ENCODE data around the gene VIPR2.

Gene VIPR2

DNA sequence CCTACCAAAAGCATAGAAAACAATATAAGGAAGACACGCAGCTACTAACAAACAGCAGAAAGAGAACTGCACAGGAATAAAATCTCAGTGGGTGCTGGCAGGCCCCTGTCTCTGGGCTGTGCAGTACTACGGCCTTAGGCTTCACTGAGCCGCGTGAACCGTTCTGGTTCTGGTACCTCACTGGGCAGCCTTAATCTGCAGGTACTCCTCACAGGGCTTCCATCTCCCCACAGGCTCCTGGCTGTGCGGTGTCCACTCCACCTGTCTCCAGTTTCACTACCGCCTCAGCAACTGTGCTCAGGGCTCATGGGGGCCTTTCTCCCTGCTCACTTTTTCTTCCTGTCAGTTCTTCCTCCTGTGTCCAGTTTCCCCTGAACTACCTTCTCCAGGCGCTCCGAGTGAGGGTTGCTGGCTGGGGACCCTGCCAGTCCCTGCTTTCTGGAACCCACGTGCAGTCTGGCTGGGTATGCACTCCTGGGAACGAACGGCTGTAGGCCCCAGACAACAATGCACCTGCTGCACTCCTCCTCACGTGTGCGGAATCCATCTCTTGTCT is 75.7 kb downstream of the VIPR2 start:
- no peak for DNase-seq (ENCODE audit: low read depth in 2 of 2)

DNA sequence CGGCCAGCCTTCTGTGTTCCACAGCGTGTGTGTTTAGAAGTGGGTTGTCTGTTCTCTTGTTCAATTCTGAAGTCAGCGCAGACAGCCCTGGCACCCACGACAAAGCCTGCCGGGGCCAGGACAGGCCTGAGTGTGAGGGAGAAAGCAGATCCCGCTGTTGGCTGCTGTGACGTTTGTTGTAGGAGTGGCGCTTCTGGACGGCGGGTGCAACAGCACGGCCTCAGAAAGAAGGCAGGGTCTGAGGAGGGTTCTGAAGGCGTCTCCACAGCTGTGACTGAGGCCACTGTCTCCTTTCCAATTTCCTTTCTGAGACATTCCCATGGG is 76.2 kb downstream of the VIPR2 start:
- DNase-seq (ENCODE audit: low read depth in 2 of 2) = no peak

DNA sequence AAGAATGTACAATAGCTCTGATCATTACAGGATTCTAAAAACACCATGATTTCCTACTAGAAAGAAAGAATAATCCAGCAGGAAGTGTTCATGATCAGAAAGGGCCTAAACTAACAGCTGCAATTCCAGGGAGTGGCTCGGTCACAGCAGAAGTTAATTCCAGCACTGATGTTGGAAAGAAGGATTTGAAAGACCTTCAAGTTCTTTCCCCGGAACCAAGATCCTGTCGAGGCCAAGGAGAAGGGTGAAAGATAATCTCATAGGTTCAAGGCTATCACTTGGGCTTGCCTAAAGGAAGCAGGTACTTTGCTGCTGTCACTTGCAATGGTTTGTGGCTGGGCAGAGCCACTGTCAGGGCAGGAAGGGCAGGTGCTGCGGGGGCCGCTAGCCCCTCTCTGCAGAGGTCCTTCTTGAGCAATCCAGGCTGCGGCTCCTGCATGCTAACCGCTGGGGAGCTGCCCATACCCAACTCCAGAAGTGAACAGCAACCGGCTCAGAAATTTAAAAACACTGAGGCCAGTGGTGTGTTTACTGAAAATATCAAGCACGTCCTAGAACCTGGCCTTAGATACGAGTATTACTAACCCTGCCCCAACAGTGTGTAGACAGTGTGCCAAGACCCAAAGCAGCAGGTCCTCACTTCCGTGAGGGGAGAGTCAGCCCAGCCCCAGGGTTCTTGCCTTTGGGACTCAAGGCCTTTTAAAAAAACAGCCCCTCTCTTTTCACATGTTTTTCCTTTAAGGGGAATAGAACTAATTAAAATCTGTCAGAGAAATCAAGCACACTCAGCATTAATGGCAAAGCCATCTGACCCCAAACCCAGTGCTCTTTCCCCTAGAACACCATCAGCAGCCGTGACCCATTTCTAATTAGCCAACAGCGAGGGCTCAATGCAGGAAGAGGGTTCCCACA is 76.8 kb downstream of the VIPR2 start:
- DNase-seq (ENCODE audit: low read depth in 2 of 2) = no peak

DNA sequence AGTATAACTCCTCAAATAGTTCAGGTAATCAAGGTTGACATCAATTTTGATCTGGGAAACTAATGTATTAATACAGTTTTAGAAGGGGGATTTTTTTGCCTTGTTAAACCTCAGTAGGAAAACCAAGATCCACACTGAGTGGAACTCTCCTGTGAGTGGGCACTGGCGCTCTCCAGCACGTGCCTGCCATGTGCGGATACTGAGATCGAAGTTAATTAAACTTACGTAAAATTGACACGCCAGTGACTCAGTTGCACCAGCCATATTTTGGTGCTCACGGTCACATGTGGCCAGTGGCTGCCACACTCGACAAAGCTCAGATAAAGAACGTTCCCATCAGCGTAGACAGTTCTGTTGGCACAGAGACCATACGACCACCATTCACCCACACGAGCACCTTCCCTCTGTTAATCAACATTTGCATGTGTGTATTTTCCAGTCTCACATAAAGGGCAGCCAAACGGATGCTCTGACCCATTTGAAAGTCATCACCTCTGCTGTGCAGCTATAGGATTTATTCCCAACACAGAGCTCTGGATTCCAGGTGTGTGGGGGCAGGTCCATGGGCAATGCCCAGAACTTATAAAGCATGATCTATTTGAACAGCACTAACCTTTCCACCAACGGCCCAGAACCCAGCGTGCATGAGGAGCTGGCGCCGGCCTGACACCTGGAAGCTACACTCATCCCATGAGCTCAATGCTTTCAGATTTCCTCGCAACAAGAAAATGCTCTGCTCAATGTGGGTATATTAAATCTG is 77.7 kb downstream of the VIPR2 start:
- no peak for DNase-seq (ENCODE audit: low read depth in 2 of 2)

DNA sequence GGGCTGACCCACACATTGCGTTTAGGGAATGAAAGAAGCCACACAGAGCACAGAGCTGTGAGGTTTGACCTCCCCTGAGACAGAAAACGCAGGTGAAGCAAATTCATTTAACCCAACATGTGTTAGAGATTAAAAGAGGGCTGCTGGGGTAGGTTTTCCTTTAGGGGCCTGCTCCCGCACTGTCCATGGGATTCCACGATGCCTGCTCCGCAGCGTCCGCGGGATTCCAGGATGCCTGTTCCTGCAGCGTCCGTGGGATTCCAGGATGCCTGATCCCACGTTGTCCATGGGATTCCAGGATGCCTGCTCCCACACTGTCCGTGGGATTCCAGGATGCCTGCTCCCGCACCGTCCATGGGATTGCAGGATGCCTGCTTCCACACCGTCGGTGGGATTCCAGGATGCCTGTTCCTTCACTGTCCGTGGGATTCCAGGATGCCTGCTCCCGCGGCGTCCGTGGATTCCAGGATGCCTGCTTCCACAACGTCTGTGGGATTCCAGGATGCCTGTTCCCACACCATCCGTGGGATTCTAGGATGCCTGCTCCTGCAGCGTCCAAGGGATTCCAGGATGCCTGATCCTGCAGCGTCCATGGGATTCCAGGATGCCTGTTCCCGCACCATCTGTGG is 78.7 kb downstream of the VIPR2 start:
- no peak for DNase-seq (ENCODE audit: low read depth in 2 of 2)

DNA sequence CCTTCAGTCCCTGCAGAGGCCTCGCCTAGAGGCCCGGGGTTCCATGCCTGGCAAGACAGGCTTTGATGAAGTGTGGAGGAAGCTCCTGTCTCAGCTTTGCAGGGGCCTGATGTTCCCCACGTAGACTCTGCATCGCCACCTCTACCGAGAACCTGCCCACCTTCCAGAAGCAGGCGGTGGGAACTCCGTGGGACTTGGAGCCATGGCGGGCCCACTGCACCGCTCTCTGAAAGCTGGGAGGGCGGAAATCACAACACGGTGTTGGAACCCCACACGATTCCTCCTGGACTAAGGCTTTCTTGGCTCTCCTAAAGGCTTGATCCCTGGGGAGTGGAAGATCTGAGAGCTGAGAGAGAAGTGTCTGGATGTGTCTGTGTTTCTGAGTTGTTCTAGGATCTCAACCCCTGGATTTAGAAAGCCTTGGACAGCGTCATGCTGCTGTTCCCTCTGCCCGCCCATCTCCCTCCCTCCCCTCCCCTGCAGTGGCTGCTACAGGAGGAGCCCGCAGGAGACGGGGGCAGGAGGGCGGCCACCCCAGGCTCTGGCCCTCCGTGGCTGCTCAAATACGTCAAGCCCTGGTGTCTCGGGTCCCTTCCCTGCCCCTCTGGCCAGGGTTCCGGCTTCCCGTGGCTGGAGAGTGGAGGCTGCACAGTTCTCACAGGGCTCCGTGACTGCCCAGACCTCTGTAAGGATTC is 79.7 kb downstream of the VIPR2 start:
- no peak for DNase-seq (ENCODE audit: low read depth in 2 of 2)

DNA sequence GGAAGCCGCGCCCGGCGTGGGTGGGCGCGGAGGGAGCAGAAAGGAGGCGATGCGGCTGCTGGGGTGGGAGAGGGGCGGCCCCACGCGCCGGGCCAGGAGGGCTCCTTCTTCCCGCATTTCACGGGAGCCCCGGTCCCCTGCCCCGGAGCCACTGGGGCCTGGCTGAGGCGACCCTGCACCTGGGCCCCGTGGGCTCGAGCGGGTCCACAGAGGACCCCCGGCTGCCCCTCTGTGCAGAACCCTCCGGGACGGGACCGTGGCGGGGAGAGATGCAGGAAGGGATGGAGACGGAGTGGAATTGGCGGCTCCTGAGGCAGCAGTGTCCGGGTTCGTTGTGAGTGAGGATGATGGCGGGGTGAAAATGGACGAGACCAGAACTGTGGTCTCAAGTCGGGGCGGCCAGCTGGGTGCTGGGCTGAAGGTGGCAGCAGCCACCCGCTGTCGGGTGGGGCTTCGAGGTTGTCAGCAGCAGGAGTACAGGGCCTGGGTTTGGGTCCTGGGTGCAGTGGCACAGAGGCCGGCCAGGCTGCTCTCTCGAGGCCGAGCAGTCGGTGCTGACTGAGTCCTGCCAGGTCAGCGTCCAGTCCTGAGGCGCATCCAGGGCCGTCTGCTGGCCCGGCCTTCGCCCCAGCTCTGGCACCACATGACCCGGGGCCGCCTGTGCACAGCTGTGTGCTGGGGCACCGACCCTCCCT is 80.4 kb downstream of the VIPR2 start:
- DNase-seq (ENCODE audit: low read depth in 2 of 2) = no peak

DNA sequence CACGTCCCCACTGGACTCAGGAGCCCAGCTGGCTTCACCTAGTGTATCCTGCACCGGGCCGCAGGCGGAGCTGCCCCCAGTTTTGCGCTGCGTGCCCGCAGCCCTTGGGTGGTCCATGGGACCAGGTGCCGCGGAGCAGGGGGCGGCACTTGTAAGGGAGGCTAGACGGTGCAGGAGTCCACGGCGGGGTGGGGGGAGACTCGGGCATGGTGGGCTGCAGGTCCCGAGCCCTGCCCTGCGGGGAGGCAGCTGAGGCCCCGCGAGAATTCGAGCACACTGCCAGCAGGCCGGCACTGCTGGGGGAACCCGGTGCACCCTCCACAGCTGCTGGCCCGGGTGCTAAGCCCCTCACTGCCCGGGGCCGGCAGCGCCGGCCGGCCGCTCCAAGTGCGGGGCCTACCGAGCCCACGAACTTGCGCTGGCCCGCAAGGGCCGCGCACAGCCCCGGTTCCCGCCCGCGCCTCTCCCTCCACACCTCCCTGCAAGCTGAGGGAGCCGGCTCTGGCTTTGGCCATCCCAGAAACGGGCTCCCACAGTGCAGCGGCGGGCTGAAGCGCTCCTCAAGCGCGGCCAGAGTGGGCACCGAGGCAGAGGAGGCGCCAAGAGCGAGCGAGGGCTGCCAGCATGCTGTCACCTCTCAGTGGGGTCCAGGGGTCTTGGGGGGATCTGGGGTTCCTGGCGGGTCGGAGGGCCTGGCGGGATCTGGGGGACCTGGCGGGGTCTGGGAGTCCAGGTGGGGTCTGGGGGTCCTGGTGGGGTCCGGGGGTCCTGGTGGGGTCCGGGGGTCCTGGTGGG is 81.4 kb downstream of the VIPR2 start:
- no peak for DNase-seq (ENCODE audit: low read depth in 2 of 2)

DNA sequence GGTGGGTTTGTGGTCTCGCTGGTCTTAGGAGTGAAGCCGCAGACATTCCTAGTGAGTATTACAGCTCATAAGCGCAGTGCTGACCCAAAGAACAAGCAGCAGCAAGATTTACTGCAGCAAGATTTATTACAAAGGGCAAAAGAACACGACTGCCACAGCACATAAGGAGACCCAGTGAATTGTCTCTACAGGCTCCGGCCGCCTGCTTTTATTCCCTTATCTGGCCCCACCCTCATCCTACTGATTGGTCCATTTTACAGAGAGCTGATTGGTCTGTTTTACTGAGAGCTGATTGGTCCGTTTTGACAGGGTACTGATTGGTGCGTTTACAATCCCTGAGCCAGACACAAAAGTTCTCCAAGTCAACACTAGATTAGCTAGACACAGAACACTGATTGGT is 82.1 kb downstream of the VIPR2 start:
- DNase-seq (ENCODE audit: low read depth in 2 of 2) = no peak

- no peak for DNase-seq (ENCODE audit: low read depth in 2 of 2)
Observed at GRCh38 chr7:159061674-159062212, 82.9 kb downstream of the VIPR2 start.

DNA sequence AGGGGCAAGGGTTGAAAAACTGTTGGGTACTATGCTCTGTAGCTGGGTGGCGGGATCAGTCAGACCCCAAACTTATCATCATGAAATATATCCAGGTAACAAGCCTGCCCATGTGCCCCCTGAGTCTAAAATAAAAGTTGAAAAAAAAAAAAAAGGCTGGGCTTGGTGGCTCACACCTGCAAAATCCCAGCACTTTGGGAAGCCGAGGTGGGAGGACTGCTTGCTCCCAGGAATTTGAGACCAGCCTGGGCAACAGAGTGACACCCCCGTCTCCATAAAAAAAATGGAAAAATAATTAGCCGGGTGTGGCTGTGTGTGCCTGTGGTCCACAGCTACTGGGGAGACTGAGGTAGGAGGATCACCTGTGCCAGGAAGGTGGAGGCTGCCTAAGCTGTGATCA is 83.5 kb downstream of the VIPR2 start:
- no peak for DNase-seq (ENCODE audit: low read depth in 2 of 2)

DNA sequence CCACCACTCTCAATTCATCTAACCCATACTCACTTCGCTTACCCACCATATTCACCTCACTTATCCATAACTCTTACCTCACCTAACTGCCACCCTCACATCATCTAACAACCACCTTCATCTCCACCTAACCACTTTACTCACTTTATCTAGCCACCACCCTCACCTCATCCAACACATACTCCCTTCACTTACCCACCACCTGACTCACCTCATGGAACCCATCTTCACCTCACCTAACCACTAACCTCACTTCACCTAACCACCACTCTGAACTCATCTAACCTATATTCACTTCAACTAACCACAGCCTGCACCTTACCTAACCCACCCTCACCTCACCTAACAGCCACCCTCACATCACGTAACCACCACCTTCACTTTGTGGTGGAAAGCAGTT is 84.2 kb downstream of the VIPR2 start:
- DNase-seq (ENCODE audit: low read depth in 2 of 2) = no peak

DNA sequence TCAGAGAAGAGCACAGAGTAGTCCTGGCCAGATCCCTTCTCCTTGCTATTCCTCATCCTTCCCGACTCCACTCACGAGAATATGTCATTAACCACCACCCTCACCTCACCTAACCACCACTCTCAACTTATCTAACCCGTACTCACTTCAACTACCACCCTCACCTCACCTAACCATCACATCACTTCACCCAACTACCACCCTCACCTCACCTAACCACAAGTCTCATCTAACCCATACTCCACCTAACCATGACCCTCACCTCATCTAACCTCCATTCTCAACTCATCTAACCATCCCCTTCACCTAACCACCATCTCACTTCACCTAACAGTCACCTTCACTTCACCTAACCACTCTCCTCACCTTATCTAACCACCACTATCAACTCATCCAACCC is 85.0 kb downstream of the VIPR2 start:
- DNase-seq (ENCODE audit: low read depth in 2 of 2) = no peak

DNA sequence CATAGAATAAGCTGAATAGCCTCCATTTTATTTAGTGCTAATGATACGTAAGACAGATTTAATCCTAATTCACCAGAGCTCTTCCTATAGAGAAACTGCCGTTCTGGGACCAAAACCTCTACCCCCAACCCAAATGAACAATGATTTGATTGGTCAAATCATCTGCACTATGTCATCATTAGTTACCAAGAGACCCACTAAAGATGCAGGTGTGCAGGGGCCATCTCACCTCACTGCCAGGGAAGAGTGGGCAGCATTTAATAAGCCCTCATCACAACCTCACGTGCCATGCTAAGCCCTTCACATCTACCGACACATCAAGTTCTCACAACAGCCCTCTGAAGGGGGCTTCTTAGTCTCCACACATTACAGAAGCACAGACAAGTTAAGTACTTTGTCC is 87.0 kb downstream of the VIPR2 start:
- DNase-seq (ENCODE audit: low read depth in 2 of 2) = no peak

DNA sequence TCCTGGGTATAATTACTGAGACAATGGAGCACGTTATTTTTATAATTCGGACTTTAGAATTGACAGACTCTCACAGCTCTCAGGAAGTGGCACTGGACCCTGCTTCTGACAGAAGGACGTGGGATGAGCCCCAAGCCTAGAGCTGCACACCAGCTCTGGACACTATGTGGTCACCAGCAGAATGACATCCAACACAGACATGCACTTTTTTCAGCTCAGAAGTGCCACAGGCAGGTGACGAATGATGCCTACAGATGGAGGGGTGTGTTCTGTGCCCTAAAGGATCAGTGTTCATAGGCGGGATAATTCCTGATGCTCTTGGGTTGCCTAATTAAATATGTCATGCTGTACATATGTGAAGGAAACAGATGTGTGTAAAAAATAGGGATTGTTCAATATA is 87.9 kb downstream of the VIPR2 start:
- no peak for DNase-seq (ENCODE audit: low read depth in 2 of 2)

DNA sequence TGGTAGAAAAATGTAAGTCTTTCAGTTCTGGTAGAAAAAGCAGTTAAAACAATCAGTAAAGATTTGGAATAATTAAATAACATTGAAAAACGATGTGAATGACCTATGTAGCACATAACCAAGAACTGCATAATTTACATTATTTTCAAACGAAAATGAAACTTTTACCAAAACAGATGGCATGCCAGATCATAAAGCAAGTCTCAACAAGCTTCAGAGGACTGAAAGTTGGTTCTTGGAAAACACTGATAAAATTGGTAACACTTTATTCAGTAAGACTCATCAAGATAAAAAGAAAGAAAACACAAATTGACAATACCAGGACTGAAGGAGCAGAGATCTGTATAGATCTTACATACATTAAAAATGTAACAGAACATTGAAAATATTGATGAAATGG is 92.8 kb downstream of the VIPR2 start:
- DNase-seq (ENCODE audit: low read depth in 2 of 2) = no peak

DNA sequence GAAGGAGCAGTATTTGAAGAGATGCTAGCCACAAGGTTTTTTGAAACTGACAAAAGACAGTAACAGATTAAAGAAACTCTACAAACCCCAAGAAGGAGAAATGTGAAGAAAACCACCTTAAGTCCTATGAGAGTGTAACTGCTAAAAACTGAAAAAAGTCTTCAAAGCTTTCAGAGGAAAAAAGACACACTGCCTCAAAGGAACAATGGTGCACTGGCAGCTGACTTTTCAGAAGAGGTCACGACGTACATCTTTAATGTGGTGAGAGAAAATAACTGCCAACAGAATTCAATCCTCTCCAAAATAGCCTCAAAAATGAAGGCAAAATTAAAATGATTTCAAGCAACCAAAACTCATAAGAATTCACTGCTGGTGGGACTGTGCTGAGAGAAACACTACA is 94.0 kb downstream of the VIPR2 start:
- DNase-seq (ENCODE audit: low read depth in 2 of 2) = no peak

DNA sequence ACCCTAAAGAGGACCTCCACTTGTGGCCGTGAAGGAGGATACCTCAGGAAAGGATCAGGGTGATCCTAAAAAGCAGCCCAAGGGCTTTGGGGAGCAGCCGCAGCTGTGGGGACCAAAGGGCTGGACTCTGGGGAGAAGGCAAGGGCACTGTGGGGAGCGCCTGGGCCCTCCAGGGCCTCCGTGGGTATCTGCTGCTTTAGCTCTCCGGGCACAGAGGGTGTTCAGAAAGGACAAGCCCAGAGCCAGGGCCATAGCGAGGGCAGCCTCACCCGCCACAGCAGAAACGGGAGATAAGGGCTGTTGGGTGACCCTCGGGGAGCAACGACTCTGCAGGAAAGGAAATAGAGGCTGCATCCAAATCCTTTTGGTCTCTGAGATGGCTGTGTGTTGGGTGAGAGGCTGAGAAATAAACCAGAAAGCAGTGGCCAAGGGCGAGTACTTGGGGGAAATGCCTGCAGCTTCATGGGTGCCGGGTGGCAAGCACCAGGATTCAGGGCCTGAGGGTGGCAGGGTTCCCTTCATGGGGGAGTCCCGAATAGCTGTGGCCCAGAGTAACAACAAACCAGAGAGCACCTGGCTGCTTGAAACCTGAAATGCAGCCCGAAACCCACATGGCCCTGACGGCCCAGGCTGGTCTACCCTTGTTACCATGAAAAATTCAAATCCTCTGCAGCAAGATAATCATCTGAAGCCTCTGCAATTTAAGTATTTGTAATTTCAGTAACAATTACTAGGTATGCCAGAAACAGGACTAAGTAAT is 95.2 kb downstream of the VIPR2 start:
- DNase-seq (ENCODE audit: low read depth in 2 of 2) = no peak

DNA sequence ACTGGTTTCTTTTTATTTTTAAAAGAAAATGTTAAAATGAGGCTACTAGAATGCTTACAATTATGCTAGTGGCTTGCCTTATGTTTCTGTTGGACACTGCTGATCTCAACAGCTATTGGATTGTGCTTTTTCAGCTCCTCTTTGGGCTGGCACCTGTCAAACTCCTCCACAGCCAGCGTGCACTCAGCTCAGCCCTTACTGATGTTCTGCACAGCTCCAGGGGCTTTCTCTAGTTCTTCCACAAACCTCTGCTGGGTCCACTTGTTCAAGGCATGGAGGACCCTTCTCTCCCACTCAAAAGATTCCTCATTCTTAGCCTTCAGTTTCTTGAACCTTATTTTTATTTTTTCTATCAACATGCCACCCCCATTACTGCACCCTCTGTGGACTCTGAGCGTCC is 96.0 kb downstream of the VIPR2 start:
- no peak for DNase-seq (ENCODE audit: low read depth in 2 of 2)

DNA sequence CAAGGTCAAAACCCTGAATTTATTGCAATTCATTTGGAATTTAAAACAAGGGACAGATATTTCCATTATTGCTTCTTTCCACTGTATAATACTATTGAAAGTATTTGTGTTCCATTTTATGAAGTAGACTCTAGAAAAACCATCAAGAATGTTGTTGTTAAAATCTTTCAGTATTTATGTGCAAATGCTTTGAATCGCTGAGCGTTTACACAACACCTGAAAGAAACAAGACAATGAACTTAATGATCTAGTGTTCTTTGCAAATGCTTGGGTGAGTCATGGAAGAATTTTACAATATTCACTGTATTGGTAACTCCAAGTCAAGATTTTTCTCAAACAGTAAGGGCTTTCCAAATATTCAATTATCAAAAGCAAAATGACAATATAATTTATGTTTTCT is 97.1 kb downstream of the VIPR2 start:
- DNase-seq (ENCODE audit: low read depth in 2 of 2) = no peak

Data from stimulated activated CD8-positive, alpha-beta memory T cell treated with anti-CD3 and anti-CD28 coated beads, Interleukin-15, amount 100 ng/mL, for 48 hours (primary cell).